ENCODE results near the gene CHFR. TPM values are rescaled to one million over a fixed set of nuclear protein-coding genes. Genes with fewer than 3 reads are reported as not detected.

Gene CHFR
- total and polyA plus RNA-seq, 9 of the 15 experiments (the other 6 are each of a cell fraction or from before 2014, with no cell fraction given): 0.61 to 33.9 (median 19.3) TPM

DNA sequence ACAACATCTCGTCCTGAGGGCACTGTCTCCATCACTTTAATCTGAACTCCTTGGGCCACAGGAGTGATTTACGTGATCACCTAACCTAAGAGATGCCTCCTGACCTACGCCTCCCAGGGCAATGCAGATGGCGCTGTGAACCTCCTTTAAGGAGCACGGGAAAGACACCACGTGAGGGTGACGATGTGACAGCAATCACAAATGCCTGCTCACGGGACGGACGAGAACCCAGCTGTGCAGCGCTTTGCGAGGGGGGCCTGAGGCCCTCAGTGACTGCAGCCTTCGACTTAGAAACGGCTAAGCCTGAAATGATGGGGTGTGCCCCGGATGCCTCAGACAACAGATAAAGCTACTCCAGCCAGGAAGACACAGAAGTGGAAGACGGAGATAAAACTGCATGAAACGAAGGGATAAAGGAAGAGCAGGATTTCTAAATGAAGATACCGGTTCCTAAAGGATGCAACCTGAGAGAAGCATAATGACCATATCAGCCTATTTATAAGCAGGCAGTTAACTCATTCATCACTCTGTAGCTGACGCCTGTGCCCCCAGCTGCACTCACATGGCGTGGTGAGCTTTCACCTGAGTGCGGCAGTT lies 44.9 kb downstream of the CHFR start (continued):
- TF ChIP-seq, protein P1, sequence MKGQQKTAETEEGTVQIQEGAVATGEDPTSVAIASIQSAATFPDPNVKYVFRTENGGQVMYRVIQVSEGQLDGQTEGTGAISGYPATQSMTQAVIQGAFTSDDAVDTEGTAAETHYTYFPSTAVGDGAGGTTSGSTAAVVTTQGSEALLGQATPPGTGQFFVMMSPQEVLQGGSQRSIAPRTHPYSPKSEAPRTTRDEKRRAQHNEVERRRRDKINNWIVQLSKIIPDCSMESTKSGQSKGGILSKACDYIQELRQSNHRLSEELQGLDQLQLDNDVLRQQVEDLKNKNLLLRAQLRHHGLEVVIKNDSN (CRISPR knock-in tag; IDR thresholded peaks at IDR 0.05): peak; percentile 87
- TF ChIP-seq, protein P2, sequence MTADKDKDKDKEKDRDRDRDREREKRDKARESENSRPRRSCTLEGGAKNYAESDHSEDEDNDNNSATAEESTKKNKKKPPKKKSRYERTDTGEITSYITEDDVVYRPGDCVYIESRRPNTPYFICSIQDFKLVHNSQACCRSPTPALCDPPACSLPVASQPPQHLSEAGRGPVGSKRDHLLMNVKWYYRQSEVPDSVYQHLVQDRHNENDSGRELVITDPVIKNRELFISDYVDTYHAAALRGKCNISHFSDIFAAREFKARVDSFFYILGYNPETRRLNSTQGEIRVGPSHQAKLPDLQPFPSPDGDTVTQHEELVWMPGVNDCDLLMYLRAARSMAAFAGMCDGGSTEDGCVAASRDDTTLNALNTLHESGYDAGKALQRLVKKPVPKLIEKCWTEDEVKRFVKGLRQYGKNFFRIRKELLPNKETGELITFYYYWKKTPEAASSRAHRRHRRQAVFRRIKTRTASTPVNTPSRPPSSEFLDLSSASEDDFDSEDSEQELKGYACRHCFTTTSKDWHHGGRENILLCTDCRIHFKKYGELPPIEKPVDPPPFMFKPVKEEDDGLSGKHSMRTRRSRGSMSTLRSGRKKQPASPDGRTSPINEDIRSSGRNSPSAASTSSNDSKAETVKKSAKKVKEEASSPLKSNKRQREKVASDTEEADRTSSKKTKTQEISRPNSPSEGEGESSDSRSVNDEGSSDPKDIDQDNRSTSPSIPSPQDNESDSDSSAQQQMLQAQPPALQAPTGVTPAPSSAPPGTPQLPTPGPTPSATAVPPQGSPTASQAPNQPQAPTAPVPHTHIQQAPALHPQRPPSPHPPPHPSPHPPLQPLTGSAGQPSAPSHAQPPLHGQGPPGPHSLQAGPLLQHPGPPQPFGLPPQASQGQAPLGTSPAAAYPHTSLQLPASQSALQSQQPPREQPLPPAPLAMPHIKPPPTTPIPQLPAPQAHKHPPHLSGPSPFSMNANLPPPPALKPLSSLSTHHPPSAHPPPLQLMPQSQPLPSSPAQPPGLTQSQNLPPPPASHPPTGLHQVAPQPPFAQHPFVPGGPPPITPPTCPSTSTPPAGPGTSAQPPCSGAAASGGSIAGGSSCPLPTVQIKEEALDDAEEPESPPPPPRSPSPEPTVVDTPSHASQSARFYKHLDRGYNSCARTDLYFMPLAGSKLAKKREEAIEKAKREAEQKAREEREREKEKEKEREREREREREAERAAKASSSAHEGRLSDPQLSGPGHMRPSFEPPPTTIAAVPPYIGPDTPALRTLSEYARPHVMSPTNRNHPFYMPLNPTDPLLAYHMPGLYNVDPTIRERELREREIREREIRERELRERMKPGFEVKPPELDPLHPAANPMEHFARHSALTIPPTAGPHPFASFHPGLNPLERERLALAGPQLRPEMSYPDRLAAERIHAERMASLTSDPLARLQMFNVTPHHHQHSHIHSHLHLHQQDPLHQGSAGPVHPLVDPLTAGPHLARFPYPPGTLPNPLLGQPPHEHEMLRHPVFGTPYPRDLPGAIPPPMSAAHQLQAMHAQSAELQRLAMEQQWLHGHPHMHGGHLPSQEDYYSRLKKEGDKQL (CRISPR knock-in tag; IDR thresholded peaks at IDR 0.05; ENCODE audit: borderline replicate concordance): no peak
- TF ChIP-seq ZNF717 (CRISPR knock-in tag; IDR thresholded peaks at IDR 0.05): no peak
- no peak for TF ChIP-seq YBX1 (IDR thresholded peaks at IDR 0.05)
- peak; percentile 97 for TF ChIP-seq MECOM (CRISPR knock-in tag; IDR thresholded peaks at IDR 0.05)
- TF ChIP-seq DMBX1 (CRISPR knock-in tag; IDR thresholded peaks at IDR 0.05; ENCODE audit: borderline replicate concordance): no peak
- TF ChIP-seq BRD4 (IDR thresholded peaks at IDR 0.05): no peak
- TF ChIP-seq, protein P3, sequence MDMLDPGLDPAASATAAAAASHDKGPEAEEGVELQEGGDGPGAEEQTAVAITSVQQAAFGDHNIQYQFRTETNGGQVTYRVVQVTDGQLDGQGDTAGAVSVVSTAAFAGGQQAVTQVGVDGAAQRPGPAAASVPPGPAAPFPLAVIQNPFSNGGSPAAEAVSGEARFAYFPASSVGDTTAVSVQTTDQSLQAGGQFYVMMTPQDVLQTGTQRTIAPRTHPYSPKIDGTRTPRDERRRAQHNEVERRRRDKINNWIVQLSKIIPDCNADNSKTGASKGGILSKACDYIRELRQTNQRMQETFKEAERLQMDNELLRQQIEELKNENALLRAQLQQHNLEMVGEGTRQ (CRISPR knock-in tag; IDR thresholded peaks at IDR 0.05): peak; percentile 58
- no peak for TF ChIP-seq CBX1 (IDR thresholded peaks at IDR 0.05; ENCODE audit: low read depth)
- TF ChIP-seq SPI1 (IDR thresholded peaks at IDR 0.05; ENCODE audit: borderline replicate concordance, low read depth, low read length): no peak
- TF ChIP-seq, protein P4, sequence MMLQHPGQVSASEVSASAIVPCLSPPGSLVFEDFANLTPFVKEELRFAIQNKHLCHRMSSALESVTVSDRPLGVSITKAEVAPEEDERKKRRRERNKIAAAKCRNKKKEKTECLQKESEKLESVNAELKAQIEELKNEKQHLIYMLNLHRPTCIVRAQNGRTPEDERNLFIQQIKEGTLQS (IDR thresholded peaks at IDR 0.05): peak; percentile 8; the same call in 1 of the 2 replicates
- TF ChIP-seq, protein P4 (CRISPR knock-in tag; conservative IDR thresholded peaks at IDR 0.05): no peak
- 0 out of 2 replicates have a peak, but pooled peaks have one; percentile 8 for TF ChIP-seq NCOR1 (IDR thresholded peaks at IDR 0.05)
- no peak for TF ChIP-seq ZNF121 (CRISPR knock-in tag; conservative IDR thresholded peaks at IDR 0.05)
- TF ChIP-seq SIX5 (IDR thresholded peaks at IDR 0.05; ENCODE audit: borderline replicate concordance in 1 of 2, insufficient read depth in 1 of 2, low read depth in 1 of 2, low read length in 2 of 2): no peak
- TF ChIP-seq ZNF830 (CRISPR knock-in tag; IDR thresholded peaks at IDR 0.05): no peak
- no peak for TF ChIP-seq SMARCC2 (IDR thresholded peaks at IDR 0.05; ENCODE audit: low read depth)
- TF ChIP-seq HMG20A (CRISPR knock-in tag; conservative IDR thresholded peaks at IDR 0.05): no peak
- peak; percentile 41; the same call in 1 of the 2 replicates for TF ChIP-seq ARID1B (IDR thresholded peaks at IDR 0.05)
- no peak for TF ChIP-seq HDGF (IDR thresholded peaks at IDR 0.05)
- no peak for TF ChIP-seq HDAC8 (tag; IDR thresholded peaks at IDR 0.05)
- TF ChIP-seq HNRNPLL (IDR thresholded peaks at IDR 0.05; ENCODE audit: low read depth, low read length, poor library complexity, severe bottlenecking): no peak
- no peak for TF ChIP-seq ZNF584 (CRISPR knock-in tag; IDR thresholded peaks at IDR 0.05; ENCODE audit: low read depth)

Data from K562 (cell line).